Body of pancreas (tissue), 4 donors: ENCODE results near the gene PRPH2.

Experiments
- CTCF ChIP-seq, 7 experiments: fragments of 450-650 bp in 4 of 7; fragments of 200-600 bp in 3 of 7; sonication (generic) in 3 of 7; IDR thresholded peaks; one replicate each; pipeline ENCODE4 v1.5.1; 2016 to 2019; ENCODE audit warnings: antibody characterized with exemption in 7 of 7
- POLR2A ChIP-seq, 3 donors: fragments of 450-650 bp; IDR thresholded peaks; one replicate each; pipeline ENCODE4 v1.6.1; 2016; ENCODE audit warnings: antibody characterized with exemption in 3 of 3, mild to moderate bottlenecking in 2 of 3

- TF ChIP-seq POLR2A (IDR thresholded peaks at IDR 0.05) (no peak), CTCF (IDR thresholded peaks at IDR 0.05) (no peak)
These were observed 12.5 kb downstream of the PRPH2 start for GRCh38 chr6:42709871-42710270.
